ENCODE data around the gene VSTM4.
A peak's percentile ranks its signal among the peaks of the same experiment; 100 is the strongest.

The VSTM4 gene

GRCh38 chr10:49090189-49090575, 25.1 kb downstream of the VSTM4 start:
- Mint-ChIP-seq H3K36me3 (ENCODE audit: low read depth) (peaks cover 24% of the 10 kb centered on the region), H3K27ac (peak overlapping the region in 2 of 3 experiments; percentile 73 to 77), H3K4me3 (peak overlapping the region in 1 of 3 experiments; percentile 16), H3K9me3 (peaks cover 14% of the 10 kb centered on the region), H3K27me3 (ENCODE audit: low read depth) (no peaks in the 10 kb centered on the region), H3K4me1 (peaks cover 66% of the 10 kb centered on the region)
- no peak for TF ChIP-seq CTCF (IDR thresholded peaks at IDR 0.05; ENCODE audit: unreplicated experiment in 3 of 3)

GRCh38 chr10:49089557-49090188, 25.6 kb downstream of the VSTM4 start:
- no peaks in the 10 kb centered on the region for H3K27me3 Mint-ChIP-seq (ENCODE audit: low read depth)
- H3K9me3 Mint-ChIP-seq, result peaks cover 14% of the 10 kb centered on the region
- H3K36me3 Mint-ChIP-seq (ENCODE audit: low read depth), result peaks cover 24% of the 10 kb centered on the region
- peaks cover 63% of the 10 kb centered on the region for H3K4me1 Mint-ChIP-seq
- peak overlapping the region in 2 of 3 experiments; percentile 9 to 40 for H3K4me3 Mint-ChIP-seq
- H3K27ac Mint-ChIP-seq, result peak overlapping the region; percentile 40 to 77 (median 73)
- no peak for TF ChIP-seq CTCF (IDR thresholded peaks at IDR 0.05; ENCODE audit: unreplicated experiment in 3 of 3)

GRCh38 chr10:49089152-49089551, 26.2 kb downstream of the VSTM4 start:
- peak overlapping the region in 1 of 3 experiments; percentile 1 for H3K4me3 Mint-ChIP-seq
- peaks cover 14% of the 10 kb centered on the region for H3K9me3 Mint-ChIP-seq
- peak overlapping the region; percentile 40 to 77 (median 73) for H3K27ac Mint-ChIP-seq
- H3K27me3 Mint-ChIP-seq (ENCODE audit: low read depth), result no peaks in the 10 kb centered on the region
- peaks cover 24% of the 10 kb centered on the region for H3K36me3 Mint-ChIP-seq (ENCODE audit: low read depth)
- TF ChIP-seq CTCF (IDR thresholded peaks at IDR 0.05; ENCODE audit: unreplicated experiment in 3 of 3), result no peak
- H3K4me1 Mint-ChIP-seq, result peaks cover 62% of the 10 kb centered on the region

- Mint-ChIP-seq H3K27ac (no peak overlapping the region), H3K27me3 (ENCODE audit: low read depth) (no peaks in the 10 kb centered on the region), H3K36me3 (ENCODE audit: low read depth) (peaks cover 16% of the 10 kb centered on the region), H3K4me3 (no peak overlapping the region), H3K9me3 (peaks cover 14% of the 10 kb centered on the region), H3K4me1 (peaks cover 66% of the 10 kb centered on the region)
- TF ChIP-seq CTCF (IDR thresholded peaks at IDR 0.05; ENCODE audit: unreplicated experiment in 3 of 3), result no peak
Measured at GRCh38 chr10:49086889-49087288, 28.4 kb downstream of the VSTM4 start.

- peaks cover 16% of the 10 kb centered on the region for H3K36me3 Mint-ChIP-seq (ENCODE audit: low read depth)
Measured at GRCh38 chr10:49083261-49083660, 32.1 kb downstream of the VSTM4 start.

More at GRCh38 chr10:49083261-49083660, 32.1 kb downstream of the VSTM4 start:
- no peak overlapping the region for H3K4me3 Mint-ChIP-seq
- H3K27ac Mint-ChIP-seq, result peak overlapping the region; percentile 13 to 82 (median 51)
- H3K27me3 Mint-ChIP-seq (ENCODE audit: low read depth), result no peaks in the 10 kb centered on the region
- TF ChIP-seq CTCF (IDR thresholded peaks at IDR 0.05; ENCODE audit: unreplicated experiment in 3 of 3), result no peak
- H3K9me3 Mint-ChIP-seq, result peaks cover 14% of the 10 kb centered on the region
- H3K4me1 Mint-ChIP-seq, result peaks cover 62% of the 10 kb centered on the region

Data from nephron (organoid).